ENCODE results near the gene RUNX3. TPM values are rescaled to one million over a fixed set of nuclear protein-coding genes. Genes with fewer than 3 reads are reported as not detected.

Gene RUNX3
- polyA plus RNA-seq, 3 donors, result 4.4 to 27.9 (median 6.7) TPM

DNA sequence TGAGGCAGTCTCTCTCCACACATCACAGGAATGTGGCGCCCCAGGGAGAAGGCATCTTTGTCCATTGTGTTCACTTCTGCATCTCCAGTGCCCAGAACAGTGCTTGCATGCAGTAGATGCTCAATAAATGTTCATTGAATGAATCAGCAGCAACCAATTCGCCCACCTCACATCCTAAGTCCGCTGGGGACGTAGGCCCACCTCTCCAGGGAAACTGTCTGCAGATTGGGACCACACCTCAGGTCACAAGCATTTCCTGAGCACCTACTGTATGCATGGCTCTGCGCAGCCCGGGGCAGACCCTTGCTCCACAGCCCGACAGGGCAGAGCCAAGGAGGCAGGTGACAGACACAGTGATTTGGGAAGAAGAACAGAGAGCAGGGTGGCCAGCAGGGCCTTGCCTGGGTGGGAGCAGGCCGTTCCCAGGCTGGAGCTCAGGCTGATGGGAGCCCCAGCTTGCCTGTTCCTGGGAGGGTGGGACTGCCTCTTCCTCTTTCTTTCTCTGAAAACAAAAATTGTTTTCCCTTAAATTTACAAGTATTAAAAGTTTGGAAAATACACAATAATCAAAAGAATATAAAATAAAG lies 25.8 kb upstream of the RUNX3 start:
- WGBS (ENCODE audit: insufficient coverage), result 100% methylated on average over 3 of the region's 8 CpGs
- H3K4me1 ChIP-seq (ENCODE audit: control insufficient read depth in 1 of 2, insufficient read depth in 2 of 2, low read length in 2 of 2), result peaks cover 48% of the 10 kb centered on the region in 2 donors
- H3K9ac ChIP-seq (ENCODE audit: insufficient read depth, low read length, poor library complexity, severe bottlenecking), result no peak overlapping the region
- peaks cover 0 to 7% of the 10 kb centered on the region in 2 donors for H3K36me3 Mint-ChIP-seq
- H3K4me1 Mint-ChIP-seq, result peaks cover 54% of the 10 kb centered on the region
- no peaks in the 10 kb centered on the region for H3K27me3 ChIP-seq (ENCODE audit: control insufficient read depth in 2 of 2, insufficient read depth in 2 of 2, low read length in 2 of 2)
- no peaks in the 10 kb centered on the region for H4K20me1 ChIP-seq (ENCODE audit: insufficient read depth, low read length)
- intact Hi-C loops (cut with micrococcal nuclease), result no loop called here
- peaks cover 0 to 2% (median 0%) of the 10 kb centered on the region in 7 donors for H3K9me3 Mint-ChIP-seq
- peak overlapping the region in 5 of 7 donors; percentile 18 to 93 (median 77) for H3K27ac Mint-ChIP-seq
- DNase-seq, result no peak
- TF ChIP-seq, protein P1, sequence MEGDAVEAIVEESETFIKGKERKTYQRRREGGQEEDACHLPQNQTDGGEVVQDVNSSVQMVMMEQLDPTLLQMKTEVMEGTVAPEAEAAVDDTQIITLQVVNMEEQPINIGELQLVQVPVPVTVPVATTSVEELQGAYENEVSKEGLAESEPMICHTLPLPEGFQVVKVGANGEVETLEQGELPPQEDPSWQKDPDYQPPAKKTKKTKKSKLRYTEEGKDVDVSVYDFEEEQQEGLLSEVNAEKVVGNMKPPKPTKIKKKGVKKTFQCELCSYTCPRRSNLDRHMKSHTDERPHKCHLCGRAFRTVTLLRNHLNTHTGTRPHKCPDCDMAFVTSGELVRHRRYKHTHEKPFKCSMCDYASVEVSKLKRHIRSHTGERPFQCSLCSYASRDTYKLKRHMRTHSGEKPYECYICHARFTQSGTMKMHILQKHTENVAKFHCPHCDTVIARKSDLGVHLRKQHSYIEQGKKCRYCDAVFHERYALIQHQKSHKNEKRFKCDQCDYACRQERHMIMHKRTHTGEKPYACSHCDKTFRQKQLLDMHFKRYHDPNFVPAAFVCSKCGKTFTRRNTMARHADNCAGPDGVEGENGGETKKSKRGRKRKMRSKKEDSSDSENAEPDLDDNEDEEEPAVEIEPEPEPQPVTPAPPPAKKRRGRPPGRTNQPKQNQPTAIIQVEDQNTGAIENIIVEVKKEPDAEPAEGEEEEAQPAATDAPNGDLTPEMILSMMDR (IDR thresholded peaks at IDR 0.05), result no peak
- no peak overlapping the region for H2AFZ ChIP-seq (ENCODE audit: insufficient read depth, low read depth, low read length, poor library complexity, severe bottlenecking)
- H3K27me3 Mint-ChIP-seq (ENCODE audit: low read depth in 3 of 3), result peaks cover 4 to 11% (median 6%) of the 10 kb centered on the region in 3 donors
- H3K4me3 Mint-ChIP-seq, result no peak overlapping the region
- no peak overlapping the region for H3K4me3 ChIP-seq (replicated peaks in 1 of 3; ENCODE audit: low read depth in 2 of 3, low read length in 3 of 3)
- H3K79me2 ChIP-seq (ENCODE audit: insufficient read depth, low read length), result no peaks in the 10 kb centered on the region
- no peak overlapping the region for H3K4me2 ChIP-seq (replicated peaks; ENCODE audit: extremely low read depth, low read length, poor library complexity, severe bottlenecking)
- H3K27ac ChIP-seq (ENCODE audit: low read depth in 1 of 2, low read length in 2 of 2), result peak overlapping the region in 1 of 2 donors; percentile 56
- H3K9me3 ChIP-seq (replicated peaks in 1 of 2; ENCODE audit: control insufficient read depth in 1 of 2, insufficient read depth in 1 of 2, low read length in 2 of 2), result no peaks in the 10 kb centered on the region
- no peaks in the 10 kb centered on the region for H3K36me3 ChIP-seq (replicated peaks in 1 of 2; ENCODE audit: control insufficient read depth in 1 of 2, insufficient read depth in 2 of 2, low read length in 2 of 2)

DNA sequence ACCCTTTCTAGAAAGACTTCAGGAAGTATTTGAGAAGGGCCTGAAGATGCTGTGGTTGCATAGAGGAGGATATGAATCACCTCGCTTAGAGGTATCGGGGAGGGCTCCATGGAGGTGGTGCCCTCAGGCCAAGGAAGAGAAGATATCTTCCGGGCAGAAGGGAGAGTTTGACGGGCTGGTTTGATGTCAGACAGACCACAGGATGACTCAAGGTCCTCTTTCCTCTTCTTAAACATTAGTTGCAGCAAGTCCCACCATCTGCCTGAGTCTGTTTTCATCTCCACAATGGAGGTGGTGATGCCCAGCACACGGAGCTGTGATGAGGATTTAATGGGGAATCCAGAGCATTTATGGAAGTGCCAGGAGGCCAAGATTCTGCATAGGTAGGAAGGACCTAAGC lies 25.1 kb upstream of the RUNX3 start:
- peaks cover 0 to 2% (median 0%) of the 10 kb centered on the region in 7 donors for H3K9me3 Mint-ChIP-seq
- H3K36me3 Mint-ChIP-seq, result peaks cover 0 to 7% of the 10 kb centered on the region in 2 donors
- H2AFZ ChIP-seq (ENCODE audit: insufficient read depth, low read depth, low read length, poor library complexity, severe bottlenecking), result no peak overlapping the region

More for the DNA sequence above, 25.1 kb upstream of the RUNX3 start:
- Mint-ChIP-seq H3K27ac (peak overlapping the region; percentile 73 to 93 (median 80)), H3K27me3 (ENCODE audit: low read depth in 3 of 3) (peaks cover 5 to 11% (median 5%) of the 10 kb centered on the region in 3 donors), H3K4me1 (peaks cover 54% of the 10 kb centered on the region), H3K4me3 (peak overlapping the region; percentile 49 to 54)
- intact Hi-C loops (cut with micrococcal nuclease), result no loop called here
- Histone ChIP-seq H3K79me2 (ENCODE audit: insufficient read depth, low read length) (no peaks in the 10 kb centered on the region), H3K27ac (ENCODE audit: low read depth in 1 of 2, low read length in 2 of 2) (peak overlapping the region in 1 of 2 donors; percentile 56), H3K4me3 (replicated peaks in 1 of 3; ENCODE audit: low read depth in 2 of 3, low read length in 3 of 3) (no peak overlapping the region), H3K4me2 (replicated peaks; ENCODE audit: extremely low read depth, low read length, poor library complexity, severe bottlenecking) (no peak overlapping the region), H3K9me3 (replicated peaks in 1 of 2; ENCODE audit: control insufficient read depth in 1 of 2, insufficient read depth in 1 of 2, low read length in 2 of 2) (no peaks in the 10 kb centered on the region), H3K9ac (ENCODE audit: insufficient read depth, low read length, poor library complexity, severe bottlenecking) (no peak overlapping the region), H4K20me1 (ENCODE audit: insufficient read depth, low read length) (no peaks in the 10 kb centered on the region), H3K4me1 (ENCODE audit: control insufficient read depth in 1 of 2, insufficient read depth in 2 of 2, low read length in 2 of 2) (peaks cover 48% of the 10 kb centered on the region in 2 donors), H3K27me3 (ENCODE audit: control insufficient read depth in 2 of 2, insufficient read depth in 2 of 2, low read length in 2 of 2) (no peaks in the 10 kb centered on the region), H3K36me3 (replicated peaks in 1 of 2; ENCODE audit: control insufficient read depth in 1 of 2, insufficient read depth in 2 of 2, low read length in 2 of 2) (no peaks in the 10 kb centered on the region)
- DNase-seq, result peak; percentile 85 to 93 (median 93)
- TF ChIP-seq, protein P1 (IDR thresholded peaks at IDR 0.05), result no peak
- WGBS (ENCODE audit: insufficient coverage), result 0% methylated on average over 3 of the region's 5 CpGs
